CD4-positive, alpha-beta T cell treated with Interleukin-15 for 4 hours (primary cell): ENCODE results near the gene TUBB2B.
"Not testable (repeated sequence)": the region's sequence is repeated elsewhere in the genome, so short reads cannot be mapped to it uniquely, and the experiment has no call there.

Experiments
- DNase-seq: peaks from one replicate; pipeline ENCODE4 v3.0.0-alpha.2; 2020; ENCODE audit warnings: low spot score

The TUBB2B gene

DNA sequence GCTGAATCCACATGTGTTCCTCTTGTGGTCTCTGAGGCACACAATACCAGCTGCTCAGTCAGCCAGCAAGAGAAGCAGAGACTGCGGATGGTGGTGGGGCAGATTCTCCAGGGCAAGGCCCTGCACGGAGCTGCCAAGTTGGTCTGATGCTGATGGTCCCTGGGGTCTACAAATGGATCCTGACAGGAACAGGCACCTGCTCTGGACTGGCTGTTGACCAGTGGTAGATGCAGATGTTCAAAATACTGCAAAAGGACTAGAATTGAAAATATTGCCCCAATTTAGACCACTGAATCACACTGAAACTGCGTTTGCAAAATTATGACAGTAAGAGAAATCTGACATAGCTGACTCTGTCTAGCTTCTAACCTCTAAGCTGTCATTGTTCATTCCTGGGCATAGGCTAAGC, 40.5 kb downstream of the TUBB2B start:
- DNase-seq, result no peak

DNA sequence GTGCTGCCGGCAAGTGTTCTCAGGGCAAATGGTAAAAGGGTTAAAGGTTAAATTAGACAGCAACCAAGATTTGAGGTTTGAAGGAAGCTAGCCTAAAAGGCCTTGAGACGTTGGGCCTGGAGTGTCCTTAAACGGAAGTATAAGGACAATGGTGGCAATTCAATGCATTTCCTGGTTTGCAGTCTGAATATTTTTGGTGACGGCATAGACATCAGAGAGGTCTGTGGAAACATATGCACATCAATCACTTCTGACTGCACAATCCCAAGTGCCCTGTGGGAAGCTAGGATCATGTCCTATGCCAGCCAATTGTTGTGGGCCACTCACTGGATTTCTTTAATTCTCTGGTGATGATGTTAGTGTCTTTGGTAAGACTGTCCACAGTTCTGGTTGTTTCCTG, 44.4 kb downstream of the TUBB2B start:
- no peak for DNase-seq

DNA sequence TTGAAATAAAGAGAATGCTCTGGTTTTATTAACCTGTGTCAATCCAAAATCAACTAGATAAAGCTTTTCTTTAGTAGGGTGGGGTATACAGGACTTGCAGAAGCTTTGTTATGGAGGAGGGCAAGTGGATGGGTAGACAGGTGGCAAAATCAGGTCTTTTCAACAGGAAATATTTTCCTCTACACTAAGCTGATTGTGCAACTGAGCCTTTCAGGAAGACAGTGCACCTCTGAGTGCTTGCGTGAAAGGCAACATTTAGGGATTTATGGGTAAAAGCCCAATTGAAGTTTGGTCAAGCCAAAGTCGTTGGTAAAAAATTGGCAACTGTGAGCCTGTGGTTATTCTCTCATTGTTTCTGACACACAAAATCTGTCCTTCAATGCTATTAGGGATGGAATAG, 46.3 kb downstream of the TUBB2B start:
- DNase-seq, result no peak

DNA sequence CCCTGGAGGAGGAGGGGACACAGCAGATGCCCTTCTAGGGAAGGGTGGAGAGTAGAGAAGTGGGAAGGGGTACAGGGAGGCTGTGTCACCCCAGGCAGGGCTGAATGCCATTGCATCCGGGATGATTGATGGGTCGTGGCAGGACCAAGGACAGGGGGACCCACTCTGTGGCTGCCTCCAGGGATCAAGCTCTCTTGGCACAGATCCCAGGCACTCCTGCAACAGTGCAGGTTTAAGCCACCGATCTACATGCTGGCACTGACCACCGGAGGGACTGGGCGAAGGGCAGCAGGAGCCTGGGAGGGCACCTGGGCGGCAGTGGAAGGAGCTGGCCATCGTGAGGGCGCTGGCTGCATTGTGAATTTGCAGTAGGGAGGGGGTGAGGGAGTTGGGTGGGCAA, 47.5 kb downstream of the TUBB2B start:
- DNase-seq, result not testable (repeated sequence)

DNA sequence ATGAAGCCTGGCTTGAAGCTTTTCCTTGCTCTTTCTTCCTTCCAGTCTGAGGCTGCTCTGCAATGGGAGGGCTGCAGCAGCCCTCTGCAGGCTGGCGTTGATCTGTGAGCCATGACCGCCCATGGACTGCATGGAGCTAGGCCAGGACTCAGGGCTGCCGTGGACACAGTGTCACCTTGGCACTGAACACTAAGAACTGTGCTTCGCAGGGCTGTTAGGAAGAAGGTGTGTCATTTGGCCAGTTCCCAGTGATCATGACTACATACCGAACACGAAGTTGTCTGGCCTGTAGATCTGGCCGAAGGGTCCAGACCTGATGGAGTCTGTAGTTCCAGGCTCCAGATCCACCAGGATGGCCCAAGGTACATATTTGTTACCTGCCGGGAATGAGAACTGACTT, 48.8 kb downstream of the TUBB2B start:
- DNase-seq, result not testable (repeated sequence)

DNA sequence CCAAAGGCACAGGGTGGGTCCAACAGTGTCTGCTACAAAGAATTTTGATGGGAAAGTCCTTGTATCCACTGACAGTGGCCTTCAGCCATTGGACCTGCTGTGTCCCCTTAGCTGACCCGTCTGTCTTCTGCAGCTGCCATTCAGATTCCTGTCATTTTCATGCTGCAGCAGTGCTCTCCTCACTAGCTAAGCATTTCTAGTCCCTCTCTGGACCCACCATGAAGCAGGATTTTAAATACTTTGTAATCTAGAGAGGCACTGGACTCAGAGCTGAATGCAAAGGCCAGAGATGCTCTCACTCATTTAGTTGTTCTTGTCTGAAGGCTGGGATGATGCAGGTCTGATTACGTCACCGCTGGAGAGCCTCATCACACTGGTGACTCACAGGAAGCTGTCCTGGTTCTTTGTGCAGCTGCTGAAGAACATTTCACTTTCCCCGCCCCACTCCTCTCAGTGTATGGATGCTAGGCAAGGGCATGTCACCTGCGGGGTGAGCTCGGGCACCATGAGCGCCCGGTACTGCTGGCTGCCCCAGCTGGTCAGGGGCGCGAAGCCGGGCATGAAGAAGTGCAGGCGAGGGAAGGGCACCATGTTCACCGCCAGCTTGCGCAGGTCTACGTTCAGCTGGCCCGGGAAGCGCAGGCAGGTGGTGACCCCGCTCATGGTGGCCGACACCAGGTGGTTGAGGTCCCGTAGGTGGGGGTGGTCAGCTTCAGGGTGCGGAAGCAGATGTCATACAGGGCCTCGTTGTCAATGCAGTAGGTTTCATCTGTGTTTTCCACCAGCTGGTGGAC, 50.7 kb downstream of the TUBB2B start:
- DNase-seq, result no peak

DNA sequence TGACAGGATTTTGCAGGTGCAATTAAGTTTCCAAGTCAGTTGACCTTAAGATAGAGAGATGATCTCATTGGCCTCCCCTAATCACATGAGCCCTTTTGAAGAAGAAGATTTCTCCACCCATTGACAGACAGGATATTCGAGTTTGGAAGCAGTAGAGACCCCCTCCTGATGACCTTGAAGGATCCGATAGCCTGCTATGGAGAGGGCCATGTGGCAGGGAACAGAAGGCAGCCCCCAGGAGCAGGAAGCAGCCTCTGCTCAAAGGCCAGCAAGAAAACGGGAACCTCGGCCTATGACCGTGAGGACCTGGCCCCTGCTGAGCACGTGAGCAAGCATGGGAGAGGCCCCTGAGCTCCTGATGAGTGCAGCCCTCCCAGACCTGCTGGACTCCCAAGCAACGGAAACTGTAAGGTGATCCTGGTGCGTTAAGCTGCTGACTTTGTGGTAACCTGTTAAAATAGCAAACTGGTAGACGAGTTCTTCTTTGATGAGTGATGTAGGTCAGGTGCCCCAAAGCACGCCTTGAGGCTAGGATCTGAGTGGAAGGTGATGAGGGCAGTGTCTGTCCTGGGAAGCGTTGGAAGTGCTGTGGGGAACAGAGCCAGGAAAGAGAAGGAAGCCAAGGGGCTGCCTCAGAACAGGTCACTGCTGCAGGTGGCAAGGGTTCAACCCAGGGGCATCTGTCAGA, 51.6 kb downstream of the TUBB2B start:
- no peak for DNase-seq
